NCI-H82 (cell line): ENCODE measurements around the gene LYSMD4.
"Not testable (repeated sequence)": the region's sequence is repeated elsewhere in the genome, so short reads cannot be mapped to it uniquely, and the experiment has no call there.

ENCODE experiments used
- DNase-seq: peaks from one replicate; lab custom pipeline; 2025; lab: John Stamatoyannopoulos, UW

LYSMD4 gene

GRCh38 chr15:99733268-99734039 lies at the start of gene LYSMD4:
LYSMD4 (minus strand) TSS chr15:99733437; CDS start chr15:99731999, 1,438 bp downstream.
- DNase-seq = peak; percentile 98

DNA sequence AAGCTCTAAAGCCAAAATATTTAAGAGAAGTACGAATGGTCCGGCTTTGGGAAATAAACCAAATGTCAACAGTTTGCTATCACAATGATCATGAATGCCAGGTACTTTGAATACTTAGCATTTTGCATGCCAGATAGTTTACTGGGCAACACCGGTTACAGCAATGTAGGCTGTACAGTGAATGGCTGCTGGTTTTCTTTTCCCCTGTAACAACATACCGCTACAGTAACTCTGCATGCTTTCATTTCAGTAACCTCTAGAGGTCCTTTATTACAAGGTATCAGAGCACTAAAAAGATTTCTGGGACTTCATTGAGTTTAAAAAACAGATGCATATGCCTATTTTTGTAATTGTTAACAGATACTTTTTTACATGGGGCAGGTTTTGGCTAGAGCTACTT lies 48.8 kb upstream of the LYSMD4 start:
- not testable (repeated sequence) for DNase-seq

DNA sequence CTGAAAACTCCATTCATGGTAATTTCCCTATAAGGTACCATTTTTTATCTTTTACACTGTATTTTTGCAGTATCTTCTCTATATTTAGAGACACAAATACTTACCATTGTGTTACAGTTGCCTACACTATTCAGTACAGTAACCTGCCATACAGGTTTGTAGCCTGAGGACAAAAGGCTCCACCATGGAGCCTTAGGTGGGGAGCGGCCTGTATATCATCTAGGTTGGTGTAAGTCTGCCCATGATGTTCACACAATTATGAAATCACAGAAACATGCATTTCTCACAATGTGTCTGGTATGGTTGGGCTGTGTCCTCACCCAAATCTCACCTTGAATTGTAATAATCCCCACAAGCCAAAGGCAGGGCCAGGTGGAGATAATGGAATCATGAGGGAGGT lies 43.9 kb upstream of the LYSMD4 start:
- no peak for DNase-seq

- DNase-seq = no peak
Observed at GRCh38 chr15:99764522-99764921, 31.3 kb upstream of the LYSMD4 start.

- no peak for DNase-seq
Observed at GRCh38 chr15:99763827-99764226, 30.6 kb upstream of the LYSMD4 start.

- no peak for DNase-seq
Observed at GRCh38 chr15:99762288-99762687, 29.1 kb upstream of the LYSMD4 start.

DNA sequence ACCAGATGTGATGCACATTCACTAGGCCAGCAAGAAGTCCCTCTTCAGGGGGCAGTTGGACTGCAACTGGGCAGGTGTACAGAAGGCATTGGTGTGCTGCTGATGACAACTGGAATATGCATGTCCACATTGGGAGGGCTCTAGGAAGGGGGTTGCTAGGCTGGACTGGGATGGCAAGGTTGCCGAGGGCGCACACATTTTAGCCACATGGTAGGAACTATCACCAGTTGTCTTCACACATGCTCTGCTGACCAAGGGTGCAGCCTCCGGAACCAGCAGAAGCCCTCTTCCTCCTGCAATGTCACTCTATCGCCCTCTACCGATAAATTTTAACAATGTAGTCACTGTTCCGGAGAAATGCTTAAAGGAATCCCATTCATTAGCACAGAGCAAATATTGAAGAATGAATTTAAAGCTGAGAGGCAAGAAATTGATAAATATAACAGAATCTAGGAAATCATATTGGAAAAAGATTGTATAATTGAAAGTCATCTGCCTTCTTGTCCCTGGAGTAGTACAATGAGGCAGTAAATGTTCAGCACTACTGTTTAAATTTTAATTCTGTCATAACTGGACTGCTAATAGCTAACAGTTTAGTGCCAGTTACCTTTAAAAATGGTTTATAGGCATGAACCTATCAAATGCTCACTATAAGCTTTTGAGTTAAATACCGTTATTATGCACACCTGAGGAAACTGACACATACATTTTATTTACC lies 22.6 kb upstream of the LYSMD4 start:
- DNase-seq = peak; percentile 81

GRCh38 chr15:99753066-99753465 lies 19.8 kb upstream of the LYSMD4 start:
- DNase-seq = no peak

DNA sequence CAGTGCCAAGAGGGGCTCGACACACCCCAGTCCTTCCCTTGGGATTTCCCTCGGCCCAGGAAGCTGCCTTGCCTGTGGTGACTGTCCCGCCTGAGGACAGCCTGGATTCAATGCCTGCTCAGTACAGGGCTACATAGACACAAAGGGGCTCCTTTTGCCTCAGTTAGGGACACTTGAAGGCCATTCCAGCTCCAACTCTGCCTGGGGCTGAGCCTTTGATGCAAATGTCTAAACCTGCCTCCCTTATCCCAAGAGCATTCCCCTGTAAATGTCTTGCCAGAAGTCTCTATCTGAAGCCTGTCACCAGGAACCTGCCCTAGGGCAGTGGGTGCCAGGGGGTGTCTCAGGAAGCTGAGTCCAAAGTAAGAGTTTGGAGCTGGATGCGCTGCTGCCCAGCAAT lies 19.3 kb upstream of the LYSMD4 start:
- DNase-seq = no peak

DNA sequence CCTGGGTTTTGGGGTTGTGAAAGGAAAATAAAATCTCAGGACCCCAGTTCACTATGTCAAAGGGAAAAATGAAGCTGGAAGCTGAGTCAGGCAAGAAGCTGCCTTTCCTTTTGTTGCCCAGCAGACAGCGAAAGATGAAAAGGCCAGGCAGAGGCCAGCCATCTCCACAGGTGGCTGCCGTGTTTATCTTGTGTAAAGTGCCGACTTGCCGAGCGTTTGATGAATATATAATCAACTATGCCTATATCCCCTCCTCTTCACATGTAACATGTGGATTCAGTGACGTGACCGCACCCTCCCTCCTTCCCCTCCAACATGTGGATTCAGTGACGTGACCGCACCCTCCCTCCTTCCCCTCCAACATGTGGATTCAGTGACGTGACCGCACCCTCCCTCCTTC lies 17.1 kb upstream of the LYSMD4 start:
- not testable (repeated sequence) for DNase-seq

DNA sequence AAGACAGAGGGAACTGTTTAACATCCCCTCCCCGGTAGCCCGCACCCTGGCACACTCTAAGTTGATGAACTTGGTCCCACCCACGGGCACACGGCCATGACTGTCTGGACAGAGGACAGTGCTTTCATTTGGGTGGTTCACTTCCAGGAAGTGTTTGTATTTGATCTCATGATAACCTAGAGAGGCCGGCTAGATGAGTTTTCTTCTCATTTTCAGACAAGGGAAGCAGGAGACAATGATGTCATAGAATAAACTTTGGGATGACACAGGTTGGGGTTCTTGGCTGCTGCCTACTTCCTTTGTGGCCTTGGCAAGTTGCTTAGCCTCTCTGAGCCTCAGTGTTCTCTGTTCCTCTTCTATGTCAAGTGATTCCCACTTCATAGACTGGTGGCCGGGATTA lies 16.1 kb upstream of the LYSMD4 start:
- no peak for DNase-seq

DNA sequence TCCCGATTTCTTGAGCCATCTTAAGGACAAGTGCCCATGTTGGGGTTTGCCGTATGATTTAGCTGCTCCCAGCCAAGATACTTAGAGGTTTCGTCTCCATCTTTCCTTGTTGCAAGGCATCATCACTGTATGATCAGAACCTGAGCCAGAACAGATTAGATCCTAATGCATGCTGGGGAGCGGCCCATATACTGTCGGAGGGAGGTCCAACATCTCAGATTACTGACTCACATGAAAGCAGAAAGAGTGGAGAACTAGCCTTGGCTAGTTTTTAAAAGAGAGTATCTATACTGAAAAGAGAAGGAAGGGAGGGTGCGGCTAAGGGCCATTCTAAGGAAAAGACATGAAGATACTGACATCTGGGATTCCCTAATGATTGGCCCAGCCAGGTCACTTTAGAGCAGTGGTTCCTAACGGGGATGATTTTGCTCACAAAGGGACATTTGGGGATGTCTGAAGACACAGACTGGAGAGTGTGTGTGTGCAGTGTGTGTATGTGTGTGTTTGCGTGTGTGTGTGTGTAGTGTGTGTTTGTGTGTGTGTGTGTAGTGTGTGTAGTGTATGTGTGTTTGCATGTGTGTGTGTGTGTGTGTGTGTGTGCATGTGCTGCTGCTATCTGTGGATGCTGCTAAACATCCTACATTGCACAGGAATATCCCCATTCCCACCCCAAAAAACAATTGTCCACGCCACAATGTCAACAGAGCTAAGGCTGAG lies 12.3 kb upstream of the LYSMD4 start:
- no peak for DNase-seq

- DNase-seq = no peak
Observed at GRCh38 chr15:99744142-99744541, 10.9 kb upstream of the LYSMD4 start.

- no peak for DNase-seq
Observed at GRCh38 chr15:99741835-99742234, 8.6 kb upstream of the LYSMD4 start.

- DNase-seq = no peak
Observed at GRCh38 chr15:99738021-99738847, 5.0 kb upstream of the LYSMD4 start.

DNA sequence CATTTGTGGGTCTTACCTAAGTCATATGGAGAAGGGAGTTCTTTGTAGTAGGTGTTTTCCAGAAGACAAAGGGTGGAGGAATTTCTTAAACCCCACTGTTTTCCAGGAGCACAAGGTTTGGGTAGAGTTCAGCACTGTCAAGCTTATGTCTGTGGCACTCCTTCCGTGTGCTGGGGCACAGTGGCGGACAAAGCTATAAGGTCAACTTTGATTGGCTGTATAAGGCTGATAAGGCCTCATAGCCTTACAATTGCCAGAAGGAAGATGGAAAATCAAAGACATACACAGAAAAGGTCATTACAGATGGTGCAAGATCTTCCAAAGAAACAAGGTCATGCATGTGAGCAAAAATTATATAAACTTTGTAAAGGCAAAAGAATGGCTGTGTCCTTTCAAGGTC lies 3.5 kb upstream of the LYSMD4 start:
- DNase-seq = no peak

DNA sequence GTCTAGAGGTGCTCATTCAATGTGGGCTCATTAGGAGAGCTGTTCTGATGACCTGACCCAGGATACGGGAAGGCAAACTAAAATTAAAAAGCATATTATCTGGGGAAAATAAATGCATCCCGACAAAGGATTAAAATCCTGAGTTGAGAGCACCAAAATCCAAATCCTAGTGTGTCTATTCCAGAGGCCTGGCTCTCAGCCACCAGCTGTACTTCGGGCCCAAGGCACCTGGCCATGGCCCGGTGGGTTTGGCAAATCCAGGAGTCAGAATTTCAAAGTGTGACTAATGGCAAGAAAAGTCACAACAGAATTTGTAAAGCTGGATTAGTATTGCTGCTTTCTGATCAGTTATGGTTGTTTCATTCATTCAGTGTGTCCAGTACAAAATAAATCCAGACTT lies 2.6 kb upstream of the LYSMD4 start:
- DNase-seq = no peak

- peak; percentile 55 for DNase-seq
Observed at GRCh38 chr15:99734575-99734974, 1.3 kb upstream of the LYSMD4 start.

- not testable (repeated sequence) for DNase-seq
Observed at GRCh38 chr15:99734040-99734291, 729 bp upstream of the LYSMD4 start.

DNA sequence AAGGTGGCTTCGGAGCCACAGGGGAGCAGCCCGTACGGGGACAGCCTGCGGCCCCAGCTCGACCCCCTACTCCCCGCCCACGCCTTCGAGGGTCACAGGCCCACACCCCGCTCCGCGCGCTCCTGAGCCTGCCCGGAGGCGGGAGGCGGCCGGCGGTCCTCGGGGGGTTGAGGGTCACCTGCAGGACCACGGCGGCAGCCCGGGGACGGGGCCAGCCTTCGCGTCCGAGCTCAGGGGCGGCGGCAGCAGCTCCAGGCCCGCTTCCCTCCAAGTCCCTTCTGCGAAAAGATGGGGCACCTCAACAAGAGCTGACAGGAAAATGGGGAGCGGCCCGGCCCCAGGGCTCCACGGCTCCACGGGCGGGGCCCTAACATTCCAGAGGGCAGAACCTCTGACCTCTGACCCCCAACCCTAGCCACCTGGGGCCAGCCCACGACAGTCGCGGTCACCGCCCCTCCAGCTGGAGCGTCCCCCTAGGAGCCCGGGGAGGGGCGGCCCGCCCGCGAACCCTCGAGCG lies 428 bp downstream of the LYSMD4 start:
- peak; percentile 59 for DNase-seq

DNA sequence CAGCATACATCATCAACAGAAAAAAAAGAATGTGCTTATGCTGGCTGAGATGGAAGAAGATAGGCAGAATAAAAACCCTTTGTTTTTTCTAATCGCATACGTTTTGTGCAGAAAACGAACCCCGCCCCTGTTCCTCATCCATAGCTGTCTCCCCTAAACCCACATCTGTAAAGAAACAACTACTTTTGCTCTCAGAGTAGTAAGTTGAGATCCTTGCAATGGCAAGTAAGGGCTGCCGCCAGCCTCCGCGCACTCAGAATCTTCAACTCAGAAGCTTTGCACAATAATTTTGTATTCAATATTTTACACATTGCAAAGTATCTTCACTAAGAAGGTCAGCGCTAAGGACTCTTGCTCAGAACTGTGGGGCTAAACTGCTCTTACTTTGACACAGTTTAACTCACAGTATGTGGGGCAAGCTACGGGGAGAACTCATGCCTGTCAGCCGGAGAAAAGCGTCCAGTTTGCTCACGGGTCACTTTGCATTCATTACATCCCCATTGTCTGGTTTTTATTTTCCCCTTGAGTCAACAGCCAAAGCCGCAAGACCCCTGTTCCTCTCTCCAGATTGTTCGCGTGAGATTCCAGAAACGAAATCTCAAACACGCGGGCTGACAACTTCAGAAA lies 1.0 kb downstream of the LYSMD4 start:
- no peak for DNase-seq
